Measurements from ENCODE around the gene CCPG1. TPM values are rescaled to one million over a fixed set of nuclear protein-coding genes. Genes with fewer than 3 reads are reported as not detected.

CCPG1 gene
- total RNA-seq, 1 donor from 2014 or later = 9.9 TPM

DNA sequence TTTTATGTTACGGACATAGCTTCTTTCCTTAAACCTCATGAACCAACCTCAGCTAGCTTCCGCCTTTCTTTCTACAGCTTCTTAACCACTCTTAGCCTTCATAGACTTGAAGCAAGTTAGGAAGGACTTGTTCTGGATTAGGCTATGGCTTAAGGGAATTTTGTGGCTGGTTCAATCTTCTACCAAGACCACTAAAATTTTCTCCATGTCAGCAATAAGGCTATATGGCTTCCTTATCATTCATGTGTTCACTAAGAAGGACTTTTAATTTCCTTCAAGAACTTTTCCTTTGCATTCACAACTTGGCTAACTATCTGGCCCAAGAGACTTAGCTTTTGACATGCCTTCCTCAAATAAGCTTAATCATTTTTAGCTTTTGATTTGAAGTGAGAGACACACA, 24.5 kb downstream of the CCPG1 start:
- ATAC-seq = no peak

- no peak for ATAC-seq
Measured at GRCh38 chr15:55381595-55381994, 26.6 kb downstream of the CCPG1 start.

- no peak for ATAC-seq
Measured at GRCh38 chr15:55379095-55379494, 29.1 kb downstream of the CCPG1 start.

- ATAC-seq = no peak
Measured at GRCh38 chr15:55372701-55373440, 35.3 kb downstream of the CCPG1 start.

GRCh38 chr15:55366981-55367380, 41.2 kb downstream of the CCPG1 start:
- no peak for ATAC-seq

DNA sequence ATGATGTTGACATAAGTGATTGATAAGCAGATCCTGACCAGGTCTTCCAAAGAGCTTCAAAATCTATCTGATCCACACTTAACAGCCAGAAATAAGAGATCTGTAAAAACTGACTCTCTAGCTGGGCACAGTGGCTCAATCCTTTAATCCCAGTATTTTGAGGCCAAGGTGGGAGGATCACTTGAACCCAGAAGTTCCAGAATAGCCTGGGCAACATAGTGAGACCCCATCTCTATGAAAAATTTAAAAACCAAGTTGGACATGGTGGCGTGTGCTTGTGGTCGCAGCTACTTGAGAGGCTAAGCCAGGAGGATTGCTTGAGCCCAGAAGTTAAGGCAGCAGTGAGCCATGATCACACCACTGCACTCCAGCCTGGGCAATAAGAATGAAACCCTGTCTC, 45.5 kb downstream of the CCPG1 start:
- no peak for ATAC-seq

GRCh38 chr15:55361048-55361447, 47.1 kb downstream of the CCPG1 start:
- no peak for ATAC-seq

- ATAC-seq = no peak
Measured at GRCh38 chr15:55360256-55360655, 47.9 kb downstream of the CCPG1 start.

DNA sequence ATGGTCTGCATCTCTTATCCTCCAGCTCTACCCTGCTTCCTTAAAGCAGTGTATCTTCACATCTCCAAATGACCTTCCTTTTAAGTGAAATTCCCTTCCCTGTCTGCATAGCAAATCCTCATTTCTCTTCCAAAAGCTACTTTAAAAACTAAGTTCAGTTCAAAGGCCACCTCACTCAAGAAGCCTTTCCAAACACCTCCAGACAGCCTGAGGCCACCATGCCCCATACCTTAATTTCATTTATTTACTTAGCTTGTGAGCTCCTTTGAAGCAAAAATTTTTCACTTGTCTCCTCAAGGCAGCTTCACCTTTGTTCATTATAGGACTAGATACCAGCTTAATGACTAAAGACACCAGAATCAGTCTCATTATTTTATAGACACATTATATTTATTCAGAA, 49.7 kb downstream of the CCPG1 start:
- ATAC-seq = no peak

- ATAC-seq = no peak
Measured at GRCh38 chr15:55357774-55358173, 50.4 kb downstream of the CCPG1 start.

DNA sequence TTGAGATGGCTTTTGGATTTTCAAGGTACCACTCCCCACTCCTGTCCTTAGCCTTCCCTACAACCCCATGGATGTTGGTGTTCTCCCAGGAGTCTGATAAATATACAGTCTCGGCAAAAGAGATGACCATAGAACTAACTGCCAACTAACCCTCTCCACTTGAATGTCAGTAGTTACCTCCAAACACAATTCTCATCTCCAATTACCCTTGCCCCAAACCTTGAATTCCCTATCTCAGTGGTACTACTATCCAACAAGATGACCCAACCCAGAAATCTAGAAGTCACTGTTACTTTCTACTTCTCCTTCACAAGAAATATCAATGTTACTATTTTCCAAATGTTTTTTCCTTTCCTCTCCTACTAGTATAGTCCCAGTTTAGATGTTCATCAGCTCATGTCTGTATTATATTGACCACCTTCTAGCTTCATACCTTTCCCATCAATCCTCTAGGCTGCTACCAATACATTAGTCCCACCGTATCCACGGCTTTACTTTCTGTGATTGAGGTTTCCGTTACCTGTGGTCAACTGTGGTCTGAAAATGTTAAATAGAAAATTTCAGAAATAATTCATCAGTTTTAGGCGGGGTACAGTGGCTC, 51.1 kb downstream of the CCPG1 start:
- no peak for ATAC-seq

- no peak for ATAC-seq
Measured at GRCh38 chr15:55353025-55353424, 55.1 kb downstream of the CCPG1 start.

- ATAC-seq = no peak
Measured at GRCh38 chr15:55349282-55349681, 58.9 kb downstream of the CCPG1 start.

DNA sequence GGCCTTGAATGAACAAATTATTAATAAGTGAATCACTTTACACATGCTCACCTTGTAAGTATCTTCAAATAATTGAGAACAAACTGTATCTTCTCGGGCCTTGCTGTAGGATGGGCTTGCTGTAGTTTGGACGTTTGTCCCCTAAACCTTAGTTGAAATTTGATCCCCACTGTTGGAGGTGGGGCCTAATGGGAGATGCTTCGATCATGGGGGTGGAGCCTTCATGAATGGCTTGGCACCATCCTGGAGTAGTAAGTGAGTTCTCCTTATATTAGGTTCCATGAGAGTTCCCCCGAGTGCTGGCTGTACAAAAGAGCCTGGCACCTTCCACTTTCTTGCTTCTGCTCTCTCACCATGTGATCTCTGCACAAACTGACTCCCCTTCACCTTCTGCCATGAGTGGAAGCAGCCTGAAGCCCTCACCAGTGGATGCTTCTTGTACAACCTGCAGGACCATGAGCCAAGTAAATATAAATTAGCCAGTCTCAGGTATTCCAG, 59.8 kb downstream of the CCPG1 start:
- no peak for ATAC-seq

GRCh38 chr15:55344206-55344605, 64.0 kb downstream of the CCPG1 start:
- ATAC-seq = peak; percentile 81

DNA sequence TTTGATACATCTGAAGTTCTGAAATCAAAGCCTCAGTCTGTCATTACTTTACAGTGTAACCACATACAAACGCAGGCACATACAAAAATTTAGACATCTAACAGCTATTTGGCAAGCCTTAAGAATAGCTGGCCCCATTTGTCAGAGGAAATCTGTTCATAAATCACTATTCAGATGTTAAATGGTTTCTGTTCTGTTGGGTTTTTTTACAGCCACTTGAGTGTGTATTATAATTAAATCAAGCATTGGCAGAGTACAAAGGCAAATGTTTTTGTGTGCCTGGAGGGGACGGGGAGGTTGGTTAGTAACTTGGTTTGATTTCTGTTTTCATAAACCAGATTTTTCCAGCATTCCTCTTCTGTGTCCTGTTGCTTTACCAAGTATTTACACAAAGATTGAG, 65.0 kb downstream of the CCPG1 start:
- ATAC-seq = no peak

DNA sequence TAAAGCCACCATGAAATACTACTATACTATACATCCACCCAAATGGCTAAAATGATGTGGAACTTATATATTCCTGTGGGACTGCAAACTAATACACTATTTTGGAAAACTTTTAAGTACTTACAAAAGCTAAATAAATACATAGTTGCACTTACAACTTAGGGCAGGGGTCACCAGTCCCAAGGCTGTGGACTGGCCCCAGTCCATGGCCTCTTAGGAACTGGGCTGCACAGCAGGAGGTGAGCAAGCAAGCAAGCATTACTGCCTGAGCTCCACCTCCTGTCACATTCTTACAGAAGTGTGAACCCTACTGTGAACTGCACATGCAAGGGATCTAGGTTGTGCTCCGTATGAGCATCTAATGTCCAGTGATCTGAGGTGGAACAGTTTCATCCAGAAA, 71.0 kb downstream of the CCPG1 start:
- no peak for ATAC-seq

DNA sequence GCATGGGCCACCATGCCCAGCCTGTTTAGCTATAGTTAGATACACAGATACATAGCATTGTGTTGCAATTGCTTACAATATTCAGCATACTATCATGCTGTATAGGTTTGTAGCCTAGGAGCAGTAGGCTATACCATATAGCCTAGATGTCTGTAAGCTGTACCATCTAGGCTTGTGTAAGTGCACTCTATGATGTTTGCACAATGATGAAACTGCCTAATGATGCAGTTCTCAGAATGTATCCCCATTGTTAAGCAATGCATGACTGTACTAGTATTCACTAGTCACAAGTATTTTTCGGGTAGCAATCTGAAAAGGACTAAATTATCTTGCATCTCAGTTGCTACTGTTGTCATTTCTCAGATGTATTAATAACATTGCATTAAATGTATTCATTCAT, 73.2 kb downstream of the CCPG1 start:
- ATAC-seq = peak; percentile 62

DNA sequence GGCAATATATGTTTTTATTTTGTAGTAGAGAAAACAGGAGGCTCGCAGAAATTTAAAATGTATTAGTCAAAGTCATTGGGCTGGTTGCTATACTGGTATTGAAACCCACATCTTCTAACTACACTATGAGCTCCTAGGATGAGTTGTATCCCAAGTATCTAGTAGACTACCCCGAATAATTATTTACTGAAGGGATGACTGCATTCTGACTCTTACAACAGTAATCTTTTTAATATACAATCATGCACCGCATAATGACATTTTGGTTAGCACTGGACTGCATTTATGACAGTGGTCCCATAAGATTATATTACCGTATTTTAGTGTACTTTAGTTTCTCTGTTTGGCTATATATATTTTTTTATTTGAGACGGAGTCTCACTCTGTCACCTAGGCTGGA, 73.8 kb downstream of the CCPG1 start:
- ATAC-seq = no peak

DNA sequence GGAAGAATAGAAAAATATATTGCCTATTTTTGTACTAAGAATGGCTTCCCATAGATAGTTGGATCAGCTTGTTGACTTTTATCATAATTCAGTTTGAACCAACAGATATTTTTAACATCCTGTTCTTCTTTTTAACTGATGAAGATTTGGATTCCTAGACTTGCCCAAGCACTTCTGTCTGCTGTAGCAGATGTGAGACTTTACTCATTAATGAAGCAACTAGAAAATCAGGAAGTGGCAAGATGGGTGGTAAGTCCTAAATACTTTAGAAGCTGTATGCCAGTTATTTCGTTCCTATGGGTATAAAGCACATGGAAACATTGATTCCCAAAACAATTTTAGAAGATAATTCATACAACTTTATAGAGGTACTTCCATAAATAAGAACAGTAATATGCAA, 80.8 kb downstream of the CCPG1 start:
- no peak for ATAC-seq

DNA sequence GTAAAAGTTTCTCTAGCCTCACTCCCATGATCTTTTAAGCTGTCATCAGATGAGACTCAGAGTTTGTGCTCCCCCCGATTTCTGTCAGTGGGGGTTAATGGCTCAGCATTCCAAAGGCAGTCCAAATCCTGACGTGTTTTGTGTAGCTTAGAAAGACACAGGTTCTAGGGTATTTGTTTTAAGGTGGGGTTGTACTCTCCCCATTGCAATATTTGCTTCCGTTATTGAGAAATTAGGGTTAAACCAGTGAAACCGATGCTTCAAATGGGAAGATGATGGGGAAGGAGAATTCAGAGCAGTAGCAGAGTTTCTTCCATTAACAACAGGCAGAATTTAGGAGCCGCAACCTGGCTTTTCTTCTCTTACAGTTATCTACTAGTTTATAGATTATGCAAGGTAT, 85.7 kb downstream of the CCPG1 start:
- ATAC-seq = no peak

- ATAC-seq = no peak
Measured at GRCh38 chr15:55320963-55321362, 87.2 kb downstream of the CCPG1 start.

GRCh38 chr15:55320238-55320550, 88.0 kb downstream of the CCPG1 start:
- ATAC-seq = no peak

DNA sequence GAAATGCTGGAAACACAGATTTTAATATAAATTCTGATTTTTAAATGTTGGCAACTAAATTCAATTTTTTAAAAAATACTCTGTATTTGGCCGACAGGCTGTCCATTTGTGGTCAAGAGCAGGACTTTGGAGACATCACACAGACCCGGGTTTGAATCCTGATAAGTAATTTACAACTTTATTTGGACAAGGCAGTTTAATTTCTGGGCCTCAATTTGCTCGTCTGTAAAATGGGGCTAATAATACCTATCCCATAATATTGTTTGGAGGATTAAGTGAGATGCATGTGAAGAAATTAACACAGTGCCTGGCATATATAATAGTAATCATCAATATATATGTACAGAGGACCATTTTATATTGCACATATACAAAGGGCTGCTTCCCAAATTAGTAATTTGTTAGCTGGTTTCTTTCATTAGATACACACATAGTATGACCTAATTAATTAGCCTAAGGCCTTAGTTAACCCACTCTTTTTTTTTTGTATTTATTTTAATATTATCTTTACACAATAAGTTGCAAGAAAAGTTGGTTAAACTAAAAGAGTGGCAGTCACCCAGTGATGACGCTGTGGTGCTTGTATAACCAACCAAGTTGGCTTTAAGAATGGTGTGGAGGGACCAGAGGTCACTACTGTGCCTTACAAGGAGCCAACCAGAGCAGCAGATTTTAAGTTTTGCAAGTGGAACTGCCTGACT, 88.5 kb downstream of the CCPG1 start:
- ATAC-seq = peak; percentile 39

Measured in esophagus mucosa (tissue), 1 donor.